ENCODE data around the gene MTR. TPM values are rescaled to one million over a fixed set of nuclear protein-coding genes. Genes with fewer than 3 reads are reported as not detected.

Gene MTR
- total and polyA plus RNA-seq, 9 of the 15 experiments (the other 6 are each of a cell fraction or from before 2014, with no cell fraction given): 3.4 to 44.3 (median 20.3) TPM

GRCh38 chr1:236851871-236852270 is 56.8 kb downstream of the MTR start:
- Histone ChIP-seq H4K20me1 (replicated peaks; ENCODE audit: control insufficient read depth, insufficient read depth, low read length) (no peaks in the 10 kb centered on the region), H3K4me2 (ENCODE audit: insufficient read depth, low read length) (no peak overlapping the region), H3K9me3 (replicated peaks; ENCODE audit: control insufficient read depth, insufficient read depth, low read depth, low read length) (no peaks in the 10 kb centered on the region), H3K9ac (ENCODE audit: insufficient read depth in 1 of 2, low read depth in 2 of 2, low read length in 2 of 2) (no peak overlapping the region), H3K4me3 (no peak overlapping the region), H3K27me3 (ENCODE audit: control insufficient read depth in 2 of 2, insufficient read depth in 2 of 2, low read length in 2 of 2) (no peaks in the 10 kb centered on the region), H3K9me1 (ENCODE audit: control insufficient read depth, insufficient read depth, low read length) (no peaks in the 10 kb centered on the region), H3K4me1 (replicated peaks in 1 of 2; ENCODE audit: control insufficient read depth in 2 of 2, insufficient read depth in 2 of 2, low read length in 2 of 2) (no peaks in the 10 kb centered on the region), H3K36me3 (ENCODE audit: control insufficient read depth, insufficient read depth, low read length) (peaks cover 77% of the 10 kb centered on the region), H3K79me2 (ENCODE audit: control insufficient read depth, insufficient read depth, low read length) (no peaks in the 10 kb centered on the region), H2AFZ (ENCODE audit: low read depth, low read length) (no peak overlapping the region), H3K27ac (ENCODE audit: extremely low read depth, low read depth, low read length) (no peak overlapping the region)
- no TSS peak for BruUV-seq (replicated peaks)
- 89% methylated on average over 3 of the region's 3 CpGs for WGBS (ENCODE audit: insufficient coverage, low coverage, missing lambda C conversion rate)
- ChIA-PET CTCF (ENCODE audit: low intra/inter-chr PET ratio) (no interaction called here), POLR2A (interaction anchor here (1.4 kb wide), 1 partner anchor 12 kb away, joined by 3 read pairs; no protein-coding TSS in a partner anchor)
- ATAC-seq (no peak), FAIRE-seq (no peak), DNase-seq (ENCODE audit: extremely low read depth in 1 of 4, low spot score in 3 of 4) (no peak)
- in situ Hi-C loops (cut with MboI): no loop called here
- no peak for TF ChIP-seq FOXA1 (IDR thresholded peaks at IDR 0.05; ENCODE audit: borderline replicate concordance)
- intact Hi-C loops (cut with micrococcal nuclease): no loop called here

GRCh38 chr1:236853921-236854604 is 59.0 kb downstream of the MTR start:
- in situ Hi-C loops (cut with MboI): no loop called here
- POLR2A ChIA-PET: interaction anchor here (1.5 kb wide), 1 partner anchor 16 kb away, joined by 3 read pairs; no protein-coding TSS in a partner anchor
- no peaks in the 10 kb centered on the region for H3K9me1 ChIP-seq (ENCODE audit: control insufficient read depth, insufficient read depth, low read length)

More at GRCh38 chr1:236853921-236854604, 59.0 kb downstream of the MTR start:
- Histone ChIP-seq H4K20me1 (replicated peaks; ENCODE audit: control insufficient read depth, insufficient read depth, low read length) (no peaks in the 10 kb centered on the region), H3K4me2 (ENCODE audit: insufficient read depth, low read length) (no peak overlapping the region), H3K27me3 (ENCODE audit: control insufficient read depth in 2 of 2, insufficient read depth in 2 of 2, low read length in 2 of 2) (no peaks in the 10 kb centered on the region), H3K9ac (ENCODE audit: insufficient read depth in 1 of 2, low read depth in 2 of 2, low read length in 2 of 2) (no peak overlapping the region), H3K27ac (ENCODE audit: extremely low read depth, low read depth, low read length) (no peak overlapping the region), H3K36me3 (ENCODE audit: control insufficient read depth, insufficient read depth, low read length) (peaks cover 87% of the 10 kb centered on the region), H2AFZ (ENCODE audit: low read depth, low read length) (no peak overlapping the region), H3K4me3 (no peak overlapping the region), H3K79me2 (ENCODE audit: control insufficient read depth, insufficient read depth, low read length) (no peaks in the 10 kb centered on the region), H3K9me3 (replicated peaks; ENCODE audit: control insufficient read depth, insufficient read depth, low read depth, low read length) (no peaks in the 10 kb centered on the region), H3K4me1 (replicated peaks in 1 of 2; ENCODE audit: control insufficient read depth in 2 of 2, insufficient read depth in 2 of 2, low read length in 2 of 2) (no peaks in the 10 kb centered on the region)
- FAIRE-seq: no peak
- no TSS peak for BruUV-seq (replicated peaks)
- TF ChIP-seq NELFE (IDR thresholded peaks at IDR 0.05; ENCODE audit: insufficient read depth, insufficient read length) (no peak), REST (IDR thresholded peaks at IDR 0.05; ENCODE audit: borderline replicate concordance) (no peak), REST (CRISPR knock-in tag; IDR thresholded peaks at IDR 0.05; ENCODE audit: low read depth) (no peak)
- intact Hi-C loops (cut with micrococcal nuclease): no loop called here
- DNase-seq (ENCODE audit: extremely low read depth in 1 of 4, low spot score in 3 of 4): no peak
- no peak for ATAC-seq
- WGBS (ENCODE audit: insufficient coverage, low coverage, missing lambda C conversion rate): 93% methylated on average over 4 of the region's 4 CpGs
- CTCF ChIA-PET (ENCODE audit: low intra/inter-chr PET ratio): no interaction called here

Data from K562 (cell line).